ENCODE measurements around the gene CD28. TPM values are rescaled to one million over a fixed set of nuclear protein-coding genes. Genes with fewer than 3 reads are reported as not detected.

Gene CD28
- polyA plus RNA-seq, 2 of the 4 experiments (the other 2 are of a cell fraction) = not detected

DNA sequence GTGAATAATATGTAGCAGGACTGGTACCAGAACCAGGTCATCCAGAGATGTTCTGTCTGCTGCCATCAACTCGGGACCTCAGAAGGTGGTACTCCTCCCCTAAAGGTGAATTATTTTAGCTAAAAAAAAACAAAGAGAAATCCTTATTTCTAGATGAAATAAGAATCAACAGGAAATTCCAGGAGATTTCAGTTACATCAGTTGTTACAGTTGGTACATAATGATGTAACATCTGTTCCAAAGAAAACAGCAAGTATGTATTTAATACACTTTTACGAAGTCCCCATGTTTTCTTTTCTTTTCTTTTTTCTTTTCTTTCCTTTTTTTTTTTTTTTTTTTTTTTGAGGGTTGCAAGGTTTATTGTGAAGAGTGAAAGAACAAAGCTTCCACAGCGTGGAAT, 33.6 kb upstream of the CD28 start:
- no peak for FAIRE-seq
- Histone ChIP-seq H3K4me3 (no peak overlapping the region), H3K4me1 (peaks cover 16% of the 10 kb centered on the region; the same call in 1 of the 3 replicates), H3K27ac (no peak overlapping the region), H3K4me2 (no peak overlapping the region), H3K9me3 (0 out of 3 replicates have a peak, but pooled peaks cover 7% of the 10 kb centered on the region)
- ATAC-seq = no peak
- TF ChIP-seq MYC (IDR thresholded peaks at IDR 0.05; ENCODE audit: borderline replicate concordance, low read length) (no peak), ZSCAN20 (CRISPR knock-in tag; IDR thresholded peaks at IDR 0.05) (no peak), HDAC2 (IDR thresholded peaks at IDR 0.05) (no peak)
- WGBS (ENCODE audit: missing lambda C conversion rate) = 75% methylated on average over 3 of the region's 3 CpGs
- POLR2A ChIA-PET = no interaction called here
- DNase-seq (ENCODE audit: low read depth in 1 of 2, low spot score in 1 of 2) = no peak
- CTCF ChIA-PET = no interaction called here

DNA sequence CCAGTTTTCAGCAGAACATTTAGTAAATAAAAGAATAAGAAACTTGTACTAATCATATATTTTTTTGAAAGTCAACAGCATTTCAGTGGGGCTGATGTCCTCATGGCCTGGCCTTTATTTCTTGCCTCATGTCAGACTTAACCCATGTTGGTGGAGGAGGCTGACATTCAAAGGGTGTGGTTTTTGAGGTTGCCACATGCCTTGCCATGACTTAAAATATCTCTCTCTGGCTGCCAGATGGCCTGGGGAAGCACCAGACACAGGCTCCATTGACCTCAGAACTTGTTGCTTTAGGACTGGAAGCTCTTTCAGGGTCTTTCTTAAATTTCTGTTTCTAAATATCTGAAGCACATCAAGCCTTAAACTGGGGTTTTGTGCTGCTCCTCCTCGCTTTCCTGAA, 32.5 kb upstream of the CD28 start:
- TF ChIP-seq CBX8 (IDR thresholded peaks at IDR 0.05) (no peak), HOXA7 (CRISPR knock-in tag; IDR thresholded peaks at IDR 0.05) (no peak), KDM1A (IDR thresholded peaks at IDR 0.05; ENCODE audit: low read depth) (no peak), TFCP2L1 (CRISPR knock-in tag; IDR thresholded peaks at IDR 0.05) (no peak), HEYL (CRISPR knock-in tag; IDR thresholded peaks at IDR 0.05) (no peak), PHF8 (IDR thresholded peaks at IDR 0.05; ENCODE audit: borderline replicate concordance, low read depth) (no peak), CHD2 (IDR thresholded peaks at IDR 0.05; ENCODE audit: low read length, partially characterized antibody) (no peak), POLR2A (IDR thresholded peaks at IDR 0.05; ENCODE audit: low read length) (no peak)
- TF ChIP-seq, protein P1, sequence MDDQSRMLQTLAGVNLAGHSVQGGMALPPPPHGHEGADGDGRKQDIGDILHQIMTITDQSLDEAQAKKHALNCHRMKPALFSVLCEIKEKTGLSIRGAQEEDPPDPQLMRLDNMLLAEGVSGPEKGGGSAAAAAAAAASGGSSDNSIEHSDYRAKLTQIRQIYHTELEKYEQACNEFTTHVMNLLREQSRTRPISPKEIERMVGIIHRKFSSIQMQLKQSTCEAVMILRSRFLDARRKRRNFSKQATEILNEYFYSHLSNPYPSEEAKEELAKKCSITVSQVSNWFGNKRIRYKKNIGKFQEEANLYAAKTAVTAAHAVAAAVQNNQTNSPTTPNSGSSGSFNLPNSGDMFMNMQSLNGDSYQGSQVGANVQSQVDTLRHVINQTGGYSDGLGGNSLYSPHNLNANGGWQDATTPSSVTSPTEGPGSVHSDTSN (IDR thresholded peaks at IDR 0.05) = no peak
- H3K4me3 ChIP-seq = no peak overlapping the region
- ATAC-seq = no peak
- peaks cover 16% of the 10 kb centered on the region; the same call in 1 of the 3 replicates for H3K4me1 ChIP-seq
- 0 out of 3 replicates have a peak, but pooled peaks cover 7% of the 10 kb centered on the region for H3K9me3 ChIP-seq
- ChIA-PET POLR2A (no interaction called here), CTCF (no interaction called here)
- DNase-seq (ENCODE audit: low read depth in 1 of 2, low spot score in 1 of 2) = no peak
- H3K4me2 ChIP-seq = no peak overlapping the region
- no peak for FAIRE-seq
- no peak overlapping the region for H3K27ac ChIP-seq
- WGBS (ENCODE audit: missing lambda C conversion rate) = 80% methylated on average over 1 of the region's 1 CpG

DNA sequence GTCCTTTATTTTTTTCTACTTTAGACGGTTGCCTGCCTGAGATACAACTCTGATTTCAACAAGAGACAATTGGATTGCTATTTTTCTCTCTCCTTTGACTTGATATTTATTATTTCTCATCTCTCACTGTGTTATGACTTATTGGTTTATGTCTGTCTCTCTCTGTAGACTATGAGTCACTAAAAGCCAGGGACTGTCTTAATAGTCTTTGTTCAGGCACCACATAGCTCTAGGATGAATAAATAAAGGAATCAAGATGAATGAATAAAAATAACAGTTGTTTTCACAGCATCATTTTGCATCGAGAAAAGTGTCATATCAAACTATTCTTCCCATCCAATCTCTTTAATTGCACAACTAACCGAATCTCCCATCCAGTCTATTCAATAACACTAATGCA, 31.4 kb upstream of the CD28 start:
- H3K9me3 ChIP-seq = 0 out of 3 replicates have a peak, but pooled peaks cover 5% of the 10 kb centered on the region
- CTCF ChIA-PET = no interaction called here
- DNase-seq (ENCODE audit: low read depth in 1 of 2, low spot score in 1 of 2) = no peak
- TF ChIP-seq FOSL2 (IDR thresholded peaks at IDR 0.05) (no peak), FOSL2 (CRISPR knock-in tag; IDR thresholded peaks at IDR 0.05) (peak; percentile 52), HOXB5 (CRISPR knock-in tag; IDR thresholded peaks at IDR 0.05) (no peak), EHF (CRISPR knock-in tag; IDR thresholded peaks at IDR 0.05) (no peak), MYC (IDR thresholded peaks at IDR 0.05; ENCODE audit: borderline replicate concordance, low read length) (no peak), NPAS2 (CRISPR knock-in tag; IDR thresholded peaks at IDR 0.05; ENCODE audit: borderline replicate concordance) (no peak)
- TF ChIP-seq, protein P2, sequence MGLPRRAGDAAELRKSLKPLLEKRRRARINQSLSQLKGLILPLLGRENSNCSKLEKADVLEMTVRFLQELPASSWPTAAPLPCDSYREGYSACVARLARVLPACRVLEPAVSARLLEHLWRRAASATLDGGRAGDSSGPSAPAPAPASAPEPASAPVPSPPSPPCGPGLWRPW (IDR thresholded peaks at IDR 0.05) = no peak
- WGBS (ENCODE audit: missing lambda C conversion rate) = 28% methylated on average over 3 of the region's 3 CpGs
- POLR2A ChIA-PET = no interaction called here
- peak overlapping the region; percentile 28; the same call in 1 of the 3 replicates for H3K4me2 ChIP-seq
- H3K4me3 ChIP-seq = no peak overlapping the region
- ATAC-seq = peak in 1 of 2 experiments; percentile 38; a peak in 1 of 6 replicates
- peaks cover 9% of the 10 kb centered on the region; the same call in 1 of the 3 replicates for H3K4me1 ChIP-seq
- FAIRE-seq = no peak
- no peak overlapping the region for H3K27ac ChIP-seq

DNA sequence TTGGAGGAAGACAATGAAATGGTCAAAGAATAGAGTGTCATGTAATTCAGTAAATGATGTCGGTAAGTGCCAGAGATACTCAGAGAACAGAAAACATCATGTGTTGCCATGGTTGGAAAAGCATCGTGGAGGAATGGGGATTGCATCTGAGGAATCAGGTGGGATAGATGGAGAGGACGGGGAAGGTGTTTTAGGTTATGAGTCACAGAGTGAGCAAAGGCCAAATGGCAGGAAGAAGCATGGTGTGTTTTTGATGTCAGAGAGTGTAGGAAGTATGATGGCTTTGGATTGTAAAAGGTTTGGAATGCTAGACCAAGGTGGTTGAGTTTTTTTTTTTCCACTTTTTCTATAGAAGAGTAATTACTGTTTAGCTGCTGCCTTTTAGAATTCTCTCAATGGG, 27.5 kb upstream of the CD28 start:
- POLR2A ChIA-PET = no interaction called here
- no peak for DNase-seq (ENCODE audit: low read depth in 1 of 2, low spot score in 1 of 2)
- no peak for ATAC-seq
- WGBS (ENCODE audit: missing lambda C conversion rate) = 81% methylated on average over 3 of the region's 3 CpGs
- no peak overlapping the region for H3K4me3 ChIP-seq
- H3K4me2 ChIP-seq = no peak overlapping the region
- CTCF ChIA-PET = interaction anchor here (0.6 kb wide), 1 partner anchor 12 kb away, joined by 4 read pairs; no protein-coding TSS in a partner anchor
- FAIRE-seq = no peak
- peaks cover 21% of the 10 kb centered on the region; the same call in 2 of the 3 replicates for H3K4me1 ChIP-seq
- H3K9me3 ChIP-seq = no peaks in the 10 kb centered on the region
- H3K27ac ChIP-seq = no peak overlapping the region
- TF ChIP-seq MYC (IDR thresholded peaks at IDR 0.05; ENCODE audit: borderline replicate concordance, low read length) = no peak
- TF ChIP-seq, protein P1 (IDR thresholded peaks at IDR 0.05) = no peak
- no peak for TF ChIP-seq BHLHE40 (IDR thresholded peaks at IDR 0.05; ENCODE audit: low read depth, low read length)
- TF ChIP-seq, protein P3, sequence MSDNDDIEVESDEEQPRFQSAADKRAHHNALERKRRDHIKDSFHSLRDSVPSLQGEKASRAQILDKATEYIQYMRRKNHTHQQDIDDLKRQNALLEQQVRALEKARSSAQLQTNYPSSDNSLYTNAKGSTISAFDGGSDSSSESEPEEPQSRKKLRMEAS (IDR thresholded peaks at IDR 0.05) = no peak
- TF ChIP-seq RNF2 (IDR thresholded peaks at IDR 0.05; ENCODE audit: borderline replicate concordance, low read depth) = no peak
- no peak for TF ChIP-seq ESRRA (IDR thresholded peaks at IDR 0.05; ENCODE audit: borderline replicate concordance, low read length)
- TF ChIP-seq, protein P4, sequence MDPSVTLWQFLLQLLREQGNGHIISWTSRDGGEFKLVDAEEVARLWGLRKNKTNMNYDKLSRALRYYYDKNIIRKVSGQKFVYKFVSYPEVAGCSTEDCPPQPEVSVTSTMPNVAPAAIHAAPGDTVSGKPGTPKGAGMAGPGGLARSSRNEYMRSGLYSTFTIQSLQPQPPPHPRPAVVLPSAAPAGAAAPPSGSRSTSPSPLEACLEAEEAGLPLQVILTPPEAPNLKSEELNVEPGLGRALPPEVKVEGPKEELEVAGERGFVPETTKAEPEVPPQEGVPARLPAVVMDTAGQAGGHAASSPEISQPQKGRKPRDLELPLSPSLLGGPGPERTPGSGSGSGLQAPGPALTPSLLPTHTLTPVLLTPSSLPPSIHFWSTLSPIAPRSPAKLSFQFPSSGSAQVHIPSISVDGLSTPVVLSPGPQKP (IDR thresholded peaks at IDR 0.05; ENCODE audit: low read depth, low read length) = no peak
- TF ChIP-seq TP53 (CRISPR knock-in tag; IDR thresholded peaks at IDR 0.05) = no peak
- TF ChIP-seq, protein P2 (IDR thresholded peaks at IDR 0.05) = no peak
- TF ChIP-seq NFE2L2 (conservative IDR thresholded peaks at IDR 0.05; ENCODE audit: low read length) = no peak
- TF ChIP-seq, protein P5, sequence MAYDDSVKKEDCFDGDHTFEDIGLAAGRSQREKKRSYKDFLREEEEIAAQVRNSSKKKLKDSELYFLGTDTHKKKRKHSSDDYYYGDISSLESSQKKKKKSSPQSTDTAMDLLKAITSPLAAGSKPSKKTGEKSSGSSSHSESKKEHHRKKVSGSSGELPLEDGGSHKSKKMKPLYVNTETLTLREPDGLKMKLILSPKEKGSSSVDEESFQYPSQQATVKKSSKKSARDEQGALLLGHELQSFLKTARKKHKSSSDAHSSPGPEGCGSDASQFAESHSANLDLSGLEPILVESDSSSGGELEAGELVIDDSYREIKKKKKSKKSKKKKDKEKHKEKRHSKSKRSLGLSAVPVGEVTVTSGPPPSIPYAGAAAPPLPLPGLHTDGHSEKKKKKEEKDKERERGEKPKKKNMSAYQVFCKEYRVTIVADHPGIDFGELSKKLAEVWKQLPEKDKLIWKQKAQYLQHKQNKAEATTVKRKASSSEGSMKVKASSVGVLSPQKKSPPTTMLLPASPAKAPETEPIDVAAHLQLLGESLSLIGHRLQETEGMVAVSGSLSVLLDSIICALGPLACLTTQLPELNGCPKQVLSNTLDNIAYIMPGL (CRISPR knock-in tag; IDR thresholded peaks at IDR 0.05; ENCODE audit: borderline replicate concordance) = no peak
- no peak for TF ChIP-seq RFX5 (IDR thresholded peaks at IDR 0.05)
